CD14-positive monocyte (primary cell): ENCODE data around the gene CENPS. TPM values are rescaled to one million over a fixed set of nuclear protein-coding genes. Genes with fewer than 3 reads are reported as not detected.
A peak's percentile ranks its signal among the peaks of the same experiment; 100 is the strongest.

Source experiments
- DNase-seq, 3 donors: peaks; one replicate each; pipeline ENCODE4 v3.0.0-alpha.2; 2011 to 2022
- H2AFZ ChIP-seq: 2 replicates; pipeline ENCODE4 v1.6.0; 2012; ENCODE audit warnings: mild to moderate bottlenecking, low read depth, low read length, inconsistent platforms; ENCODE audit not compliant: insufficient read depth, poor library complexity, severe bottlenecking
- H3K27ac ChIP-seq, 2 donors: 1 replicate in 1 of 2; 2 replicates in 1 of 2; pipeline ENCODE4 v1.5.1; 2012 to 2013; ENCODE audit warnings: low read length in 2 of 2, control low read depth in 1 of 2, inconsistent platforms in 1 of 2, low read depth in 1 of 2, mild to moderate bottlenecking in 1 of 2
- H3K27me3 ChIP-seq, 2 donors: one replicate each; pipeline versions ENCODE4 v1.6.0 to v1.6.1; 2011 to 2013; ENCODE audit warnings: low read length in 2 of 2; ENCODE audit not compliant: control insufficient read depth in 2 of 2, insufficient read depth in 2 of 2
- H3K36me3 ChIP-seq, 2 donors: replicated peaks in 1 of 2; 1 replicate in 1 of 2; 2 replicates in 1 of 2; pipeline versions ENCODE4 v1.5.1 to v1.6.1; 2012 to 2013; ENCODE audit warnings: low read length in 2 of 2, control low read depth in 1 of 2, inconsistent platforms in 1 of 2, mild to moderate bottlenecking in 1 of 2; ENCODE audit not compliant: insufficient read depth in 2 of 2, control insufficient read depth in 1 of 2
- H3K4me1 ChIP-seq, 2 donors: 1 replicate in 1 of 2; 2 replicates in 1 of 2; pipeline versions ENCODE4 v1.5.1 to v1.6.1; 2012 to 2013; ENCODE audit warnings: low read length in 2 of 2, control low read depth in 1 of 2, inconsistent platforms in 1 of 2, mild to moderate bottlenecking in 1 of 2, moderate library complexity in 1 of 2; ENCODE audit not compliant: insufficient read depth in 2 of 2, control insufficient read depth in 1 of 2
- H3K4me2 ChIP-seq: replicated peaks from 2 replicates; pipeline ENCODE3; 2012; ENCODE audit warnings: low read length, moderate library complexity, mild to moderate bottlenecking; ENCODE audit not compliant: poor library complexity, severe bottlenecking; ENCODE audit errors: extremely low read depth
- H3K4me3 ChIP-seq, 3 experiments: fragments of 200-600 bp in 1 of 3; sonication (generic) in 1 of 3; replicated peaks in 1 of 3; 1 replicate in 2 of 3; 2 replicates in 1 of 3; pipeline ENCODE4 v1.5.1; 2011 to 2013; ENCODE audit warnings: low read length in 3 of 3, mild to moderate bottlenecking in 3 of 3, control low read depth in 2 of 3, low read depth in 2 of 3, inconsistent platforms in 1 of 3, moderate library complexity in 1 of 3
- H3K79me2 ChIP-seq: 2 replicates; pipeline ENCODE4 v1.6.0; 2012; ENCODE audit warnings: mild to moderate bottlenecking, control low read depth, inconsistent platforms, low read length, moderate library complexity; ENCODE audit not compliant: insufficient read depth
- H3K9ac ChIP-seq: 2 replicates; pipeline ENCODE4 v1.6.0; 2017; ENCODE audit warnings: low read length, mild to moderate bottlenecking; ENCODE audit not compliant: insufficient read depth, poor library complexity, severe bottlenecking
- H3K9me3 ChIP-seq, 2 donors: replicated peaks in 1 of 2; 1 replicate in 1 of 2; 2 replicates in 1 of 2; pipeline versions ENCODE4 v1.5.1 to v1.6.1; 2012 to 2013; ENCODE audit warnings: low read length in 2 of 2, control low read depth in 1 of 2; ENCODE audit not compliant: control insufficient read depth in 1 of 2, insufficient read depth in 1 of 2
- H4K20me1 ChIP-seq: 2 replicates; pipeline ENCODE4 v1.6.0; 2012; ENCODE audit warnings: mild to moderate bottlenecking, low read length, control low read depth, moderate library complexity; ENCODE audit not compliant: insufficient read depth
- H3K27ac Mint-ChIP-seq, 7 donors: one replicate each; pipeline ENCODE4 v1.8.0; 2020; ENCODE audit warnings: mild to moderate bottlenecking in 7 of 7, mixed read lengths in 7 of 7, moderate library complexity in 6 of 7, inconsistent platforms in 2 of 7
- H3K27me3 Mint-ChIP-seq, 3 donors: one replicate each; pipeline ENCODE4 v1.8.0; 2021 to 2022; ENCODE audit warnings: low read depth in 3 of 3, mild to moderate bottlenecking in 3 of 3, mixed read lengths in 3 of 3, moderate library complexity in 3 of 3, inconsistent platforms in 1 of 3
- H3K36me3 Mint-ChIP-seq, 2 donors: one replicate each; pipeline ENCODE4 v1.8.0; 2020; ENCODE audit warnings: mixed read lengths in 2 of 2, inconsistent platforms in 1 of 2, mild to moderate bottlenecking in 1 of 2
- H3K4me1 Mint-ChIP-seq: one replicate; pipeline ENCODE4 v1.8.0; 2020; ENCODE audit warnings: mild to moderate bottlenecking, mixed read lengths
- H3K4me3 Mint-ChIP-seq, 2 donors: one replicate each; pipeline ENCODE4 v1.8.0; 2020; ENCODE audit warnings: mild to moderate bottlenecking in 2 of 2, mixed read lengths in 2 of 2, moderate library complexity in 1 of 2
- H3K9me3 Mint-ChIP-seq, 7 donors: one replicate each; pipeline ENCODE4 v1.8.0; 2020 to 2022; ENCODE audit warnings: mixed read lengths in 7 of 7, mild to moderate bottlenecking in 6 of 7, moderate library complexity in 6 of 7, inconsistent platforms in 2 of 7
- CTCF ChIP-seq: fragments of 200-600 bp; IDR thresholded peaks from one replicate; pipeline ENCODE4 v1.8.0; 2022; ENCODE audit warnings: antibody characterized with exemption, mild to moderate bottlenecking
- WGBS: methylation state at CpG from one replicate; pipeline ENCODE4 v1.1.5; 2013; ENCODE audit warnings: missing lambda C conversion rate; ENCODE audit not compliant: insufficient coverage; 5-methylcytosine and 5-hydroxymethylcytosine counted together
- intact Hi-C, 2 donors: fragments of 100-400 bp; cut with micrococcal nuclease; formaldehyde crosslinking; loops; one replicate each; pipeline versions ENCODE4 v1.15.0 to v1.15.1; 2023
- polyA plus RNA-seq, 3 donors: library from polyadenylated mRNA; depleted of rRNA in 1 of 3; unstranded in 2 of 3; stranded (reverse) in 1 of 3; fragments of 300-500 nt in 2 of 3; fragments of >200 nt in 1 of 3; fragmentation: Illumina TruSeq in 2 of 3; gene quantifications; 1 replicate in 2 of 3; 2 replicates in 1 of 3; pipeline ENCODE4 v1.2.3, GENCODE V29; 2012 to 2021

CENPS gene
- polyA plus RNA-seq, 3 donors, result 0.48 to 3.5 (median 2.5) TPM

GRCh38 chr1:10421637-10422036 lies 8.6 kb upstream of the CENPS start:
- no peaks in the 10 kb centered on the region for H3K27me3 ChIP-seq
- H3K4me3 ChIP-seq, result no peak overlapping the region
- peaks cover 0 to 2% (median 0%) of the 10 kb centered on the region in 3 donors for H3K27me3 Mint-ChIP-seq
- no peak for TF ChIP-seq CTCF
- intact Hi-C loops, result no loop called here
- H4K20me1 ChIP-seq, result no peaks in the 10 kb centered on the region
- peaks cover 7% of the 10 kb centered on the region for H3K4me1 Mint-ChIP-seq
- H3K36me3 Mint-ChIP-seq, result peaks cover 76 to 79% of the 10 kb centered on the region in 2 donors
- H3K27ac Mint-ChIP-seq, result peak overlapping the region in 5 of 7 donors; percentile 6 to 38 (median 30)
- peaks cover under 1 to 2% of the 10 kb centered on the region in 2 donors for H3K4me1 ChIP-seq
- peaks cover 0 to 5% (median 0%) of the 10 kb centered on the region in 7 donors for H3K9me3 Mint-ChIP-seq
- peak overlapping the region in 1 of 2 donors; percentile 36 for H3K27ac ChIP-seq
- H3K9ac ChIP-seq, result no peak overlapping the region
- H2AFZ ChIP-seq, result no peak overlapping the region
- no peaks in the 10 kb centered on the region for H3K9me3 ChIP-seq
- peaks cover 13% of the 10 kb centered on the region for H3K79me2 ChIP-seq
- H3K4me2 ChIP-seq, result no peak overlapping the region
- H3K36me3 ChIP-seq, result peaks cover 55 to 67% of the 10 kb centered on the region in 2 donors
- 100% methylated on average over 1 of the region's 5 CpGs for WGBS
- DNase-seq, result no peak
- no peak overlapping the region for H3K4me3 Mint-ChIP-seq

- H3K27ac Mint-ChIP-seq, result peak overlapping the region in 3 of 7 donors; percentile 60 to 82 (median 74)
These were observed 6.2 kb upstream of the CENPS start for GRCh38 chr1:10424034-10424433.

More at GRCh38 chr1:10424034-10424433, 6.2 kb upstream of the CENPS start:
- no peak overlapping the region for H2AFZ ChIP-seq
- H3K4me3 ChIP-seq, result no peak overlapping the region
- Mint-ChIP-seq H3K36me3 (peaks cover 53 to 55% of the 10 kb centered on the region in 2 donors), H3K9me3 (peaks cover 0 to 5% (median 0%) of the 10 kb centered on the region in 7 donors), H3K27me3 (peaks cover 0 to 2% (median 1%) of the 10 kb centered on the region in 3 donors), H3K4me1 (peaks cover 19% of the 10 kb centered on the region), H3K4me3 (no peak overlapping the region)
- H3K9ac ChIP-seq, result no peak overlapping the region
- H3K9me3 ChIP-seq, result no peaks in the 10 kb centered on the region
- H3K4me1 ChIP-seq, result peaks cover 9 to 18% of the 10 kb centered on the region in 2 donors
- no peaks in the 10 kb centered on the region for H3K79me2 ChIP-seq
- H3K27me3 ChIP-seq, result no peaks in the 10 kb centered on the region
- 84% methylated on average over 6 of the region's 9 CpGs for WGBS
- no peak for TF ChIP-seq CTCF
- intact Hi-C loops, result no loop called here
- no peaks in the 10 kb centered on the region for H4K20me1 ChIP-seq
- H3K27ac ChIP-seq, result no peak overlapping the region
- DNase-seq, result no peak
- no peak overlapping the region for H3K4me2 ChIP-seq
- peaks cover 31 to 43% of the 10 kb centered on the region in 2 donors for H3K36me3 ChIP-seq
